ENCODE data around the gene LRPPRC. TPM values are rescaled to one million over a fixed set of nuclear protein-coding genes. Genes with fewer than 3 reads are reported as not detected.

LRPPRC gene
- total and polyA plus RNA-seq, 10 of the 15 experiments (the other 5 are each of a cell fraction or from before 2014, with no cell fraction given): 34.1 to 152 (median 97.0) TPM

GRCh38 chr2:43995733-43996533 lies at the start of gene LRPPRC (continued):
- TF ChIP-seq RAD21 (IDR thresholded peaks at IDR 0.05; ENCODE audit: insufficient read depth, low read depth, low read length): no peak
- TF ChIP-seq NRF1 (conservative IDR thresholded peaks at IDR 0.05; ENCODE audit: low read depth, low read length): no peak
- TF ChIP-seq NBN (IDR thresholded peaks at IDR 0.05): peak; percentile 92
- peak; percentile 92 for TF ChIP-seq CBFB (IDR thresholded peaks at IDR 0.05; ENCODE audit: low read depth)
- peak; percentile 98 for TF ChIP-seq SREBF1 (IDR thresholded peaks at IDR 0.05; ENCODE audit: low read length)
- no peak for TF ChIP-seq RFX5 (IDR thresholded peaks at IDR 0.05; ENCODE audit: low read depth, low read length)
- peak; percentile 80; the same call in 1 of the 2 replicates for TF ChIP-seq PML (IDR thresholded peaks at IDR 0.05; ENCODE audit: low read length)
- TF ChIP-seq ZNF274 (IDR thresholded peaks at IDR 0.05; ENCODE audit: insufficient read depth, insufficient read length): no peak
- TF ChIP-seq STAT1 (conservative IDR thresholded peaks at IDR 0.05): peak; percentile 90; the same call in 1 of the 2 replicates
- TF ChIP-seq RUNX3 (IDR thresholded peaks at IDR 0.05; ENCODE audit: low read length): peak; percentile 87
- peak; percentile 92 for TF ChIP-seq RAD51 (IDR thresholded peaks at IDR 0.05)
- TF ChIP-seq YBX1 (IDR thresholded peaks at IDR 0.05): no peak

DNA sequence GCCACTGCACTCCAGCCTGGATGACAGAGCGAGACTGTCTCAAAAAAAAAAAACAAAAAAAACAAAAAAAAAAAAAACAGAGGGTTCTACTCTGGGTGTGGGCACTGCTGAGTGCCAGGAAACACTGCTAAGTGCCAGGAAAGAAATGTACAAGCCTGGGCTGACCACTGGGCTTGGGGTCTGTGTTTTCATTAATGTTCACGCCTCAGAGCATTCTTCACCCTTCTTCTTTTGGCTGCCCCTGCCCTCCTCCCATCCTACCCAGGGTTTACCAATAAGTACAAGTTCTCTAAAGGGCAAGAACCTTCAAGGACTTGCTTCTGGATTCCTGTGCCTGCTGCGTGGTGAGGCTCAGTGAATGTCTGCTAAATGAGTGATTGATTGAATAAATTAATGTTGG lies 49.3 kb upstream of the LRPPRC start:
- ATAC-seq (no peak), DNase-seq (ENCODE audit: low read depth, low spot score) (no peak), FAIRE-seq (no peak)
- H3K36me3 ChIP-seq (ENCODE audit: control insufficient read depth in 2 of 2, insufficient read depth in 2 of 2, low read length in 1 of 2): no peaks in the 10 kb centered on the region
- no peak for TF ChIP-seq ZSCAN29 (IDR thresholded peaks at IDR 0.05)
- H4K20me1 ChIP-seq (ENCODE audit: control insufficient read depth, insufficient read depth): no peaks in the 10 kb centered on the region
- intact Hi-C loops (cut with micrococcal nuclease; ENCODE audit: unreplicated experiment): loop anchor here (2.0 kb wide), 3 partner anchors 42 to 908 kb away; no protein-coding TSS in a partner anchor
- ChIA-PET RAD21 (ENCODE audit: unreplicated experiment) (interaction anchor here (0.7 to 1.9 kb wide), 3 partner anchors 11 to 911 kb away, joined by 3 to 27 read pairs (median 9); no protein-coding TSS in a partner anchor), SMC1A (ENCODE audit: uncharacterized antibody, unreplicated experiment) (interaction anchor here (0.6 to 1.5 kb wide), 5 partner anchors 44 to 486 kb away, joined by 3 to 5 read pairs (median 3); no protein-coding TSS in a partner anchor), POLR2A (no interaction called here), CTCF (interaction anchor here (1.2 to 2.9 kb wide), 13 partner anchors 11 to 910 kb away, joined by 3 to 32 read pairs (median 5); no protein-coding TSS in a partner anchor)
- H2AFZ ChIP-seq (ENCODE audit: control insufficient read depth, low read depth, low read length): no peak overlapping the region
- 33% methylated on average over 3 of the region's 3 CpGs for WGBS (ENCODE audit: insufficient coverage, insufficient replicate concordance, low lambda C conversion rate, missing lambda C conversion rate)
- H3K4me3 ChIP-seq: no peak overlapping the region
- peaks cover 5% of the 10 kb centered on the region for H3K4me1 ChIP-seq (ENCODE audit: control insufficient read depth, insufficient read depth, low read length)
- no peak overlapping the region for H3K9ac ChIP-seq (ENCODE audit: control insufficient read depth, insufficient read depth, low read length)
- no peak overlapping the region for H3K4me2 ChIP-seq (ENCODE audit: control insufficient read depth, insufficient read depth)
- H3K27ac ChIP-seq (ENCODE audit: control insufficient read depth, insufficient read depth): no peak overlapping the region
- H3K27me3 ChIP-seq (replicated peaks in 1 of 2; ENCODE audit: control insufficient read depth in 2 of 2, insufficient read depth in 2 of 2, low read length in 1 of 2): no peaks in the 10 kb centered on the region
- in situ Hi-C loops (cut with MboI): loop anchor here (10.0 kb wide), 1 partner anchor 910 kb away; no protein-coding TSS in a partner anchor
- BruUV-seq (replicated peaks): no TSS peak
- H3K79me2 ChIP-seq (ENCODE audit: control insufficient read depth, insufficient read depth, low read length): no peaks in the 10 kb centered on the region
- H3K9me3 ChIP-seq (replicated peaks; ENCODE audit: control insufficient read depth, insufficient read depth, low read length): no peaks in the 10 kb centered on the region
